Stimulated activated CD4-positive, alpha-beta T cell treated with anti-CD3 and anti-CD28 coated beads, Interleukin-1b, Interleukin-23, amount 100 ng/mL, for 4 hours (primary cell): ENCODE results near the gene CCDC88C.
"Not testable (repeated sequence)": the region's sequence is repeated elsewhere in the genome, so short reads cannot be mapped to it uniquely, and the experiment has no call there.

Experiments used
- DNase-seq, 2 donors: peaks; one replicate each; pipeline ENCODE4 v3.0.0-alpha.2; 2020; ENCODE audit warnings: low read depth in 2 of 2

Gene CCDC88C

DNA sequence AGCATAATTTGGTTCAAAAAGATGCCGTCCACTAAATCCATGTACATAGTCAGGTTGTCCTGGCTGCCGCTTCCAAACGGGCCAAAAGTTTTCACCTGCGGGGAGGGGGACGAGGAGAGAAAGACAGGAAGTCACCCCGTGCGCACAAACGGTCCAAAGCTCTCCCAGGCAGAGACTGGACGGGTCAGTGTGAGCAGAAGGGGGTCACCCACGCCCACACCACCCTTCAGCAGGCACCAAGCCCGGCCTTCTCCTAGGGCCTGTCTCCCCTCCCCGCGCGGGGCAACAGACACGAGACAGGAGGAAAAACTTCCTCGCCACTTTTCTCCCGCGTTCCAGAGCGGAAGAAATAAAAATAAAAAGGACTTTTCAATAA, 888 bp downstream of the CCDC88C start:
- DNase-seq: no peak

DNA sequence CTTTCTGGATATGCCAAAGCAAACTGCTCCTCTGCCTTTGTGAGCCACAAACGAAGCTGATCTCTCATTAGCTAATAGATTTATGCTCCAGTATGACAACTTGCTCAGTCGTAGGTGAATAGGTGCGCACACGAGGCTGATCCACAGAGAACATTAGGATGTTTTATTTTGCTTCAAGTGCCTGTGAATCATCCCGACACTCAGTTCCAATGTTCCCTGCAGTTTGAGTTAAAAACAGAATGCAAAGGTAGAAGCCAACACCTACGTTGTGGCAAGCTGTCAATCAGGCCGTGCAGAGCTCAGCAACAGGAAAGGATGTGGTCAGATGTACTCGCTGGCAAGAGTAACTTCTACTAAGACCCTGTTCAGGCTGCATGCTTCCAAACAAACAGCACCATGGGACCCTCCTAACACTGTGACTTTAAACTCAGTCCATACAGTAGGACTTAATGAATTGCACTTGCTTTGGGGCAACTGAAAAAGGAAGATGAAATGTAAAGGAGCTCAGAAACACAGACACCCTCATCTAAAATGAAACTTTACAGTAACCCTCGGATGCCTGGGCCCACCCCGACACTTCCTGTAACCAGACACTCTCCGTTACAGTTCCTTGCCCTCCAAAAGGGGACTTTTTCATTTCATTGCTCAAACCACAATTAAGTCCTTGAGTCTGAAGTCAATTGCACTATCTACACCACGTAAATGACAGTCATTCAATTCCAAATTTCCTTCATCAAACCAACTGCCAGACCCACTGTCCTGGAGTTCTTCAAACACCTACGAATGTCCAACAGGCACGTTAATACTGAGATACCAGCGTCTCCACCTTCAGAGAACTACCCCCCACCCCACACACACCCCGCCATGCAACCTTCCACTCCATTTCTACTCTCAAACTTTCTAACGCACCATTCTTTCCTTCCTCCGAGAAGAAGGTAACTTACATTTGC, 1.6 kb downstream of the CCDC88C start:
- DNase-seq: peak; percentile 39 to 42

DNA sequence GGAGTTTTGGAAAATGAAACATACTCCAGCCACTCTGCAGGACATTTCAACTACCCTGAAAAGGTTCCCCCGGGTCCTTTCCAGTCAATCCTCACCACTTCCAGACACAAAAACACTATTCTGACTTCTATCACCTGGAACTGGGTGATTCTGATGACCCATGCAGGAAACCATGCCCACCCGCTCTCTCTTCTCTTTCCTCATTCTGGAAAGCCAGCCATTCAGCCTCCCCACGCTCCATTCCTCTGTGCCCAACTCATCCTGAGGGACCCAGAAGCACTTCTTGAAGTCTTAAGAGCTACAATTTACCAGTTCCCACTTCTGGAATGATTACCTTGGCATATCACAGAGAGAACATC, 3.2 kb downstream of the CCDC88C start:
- no peak for DNase-seq

DNA sequence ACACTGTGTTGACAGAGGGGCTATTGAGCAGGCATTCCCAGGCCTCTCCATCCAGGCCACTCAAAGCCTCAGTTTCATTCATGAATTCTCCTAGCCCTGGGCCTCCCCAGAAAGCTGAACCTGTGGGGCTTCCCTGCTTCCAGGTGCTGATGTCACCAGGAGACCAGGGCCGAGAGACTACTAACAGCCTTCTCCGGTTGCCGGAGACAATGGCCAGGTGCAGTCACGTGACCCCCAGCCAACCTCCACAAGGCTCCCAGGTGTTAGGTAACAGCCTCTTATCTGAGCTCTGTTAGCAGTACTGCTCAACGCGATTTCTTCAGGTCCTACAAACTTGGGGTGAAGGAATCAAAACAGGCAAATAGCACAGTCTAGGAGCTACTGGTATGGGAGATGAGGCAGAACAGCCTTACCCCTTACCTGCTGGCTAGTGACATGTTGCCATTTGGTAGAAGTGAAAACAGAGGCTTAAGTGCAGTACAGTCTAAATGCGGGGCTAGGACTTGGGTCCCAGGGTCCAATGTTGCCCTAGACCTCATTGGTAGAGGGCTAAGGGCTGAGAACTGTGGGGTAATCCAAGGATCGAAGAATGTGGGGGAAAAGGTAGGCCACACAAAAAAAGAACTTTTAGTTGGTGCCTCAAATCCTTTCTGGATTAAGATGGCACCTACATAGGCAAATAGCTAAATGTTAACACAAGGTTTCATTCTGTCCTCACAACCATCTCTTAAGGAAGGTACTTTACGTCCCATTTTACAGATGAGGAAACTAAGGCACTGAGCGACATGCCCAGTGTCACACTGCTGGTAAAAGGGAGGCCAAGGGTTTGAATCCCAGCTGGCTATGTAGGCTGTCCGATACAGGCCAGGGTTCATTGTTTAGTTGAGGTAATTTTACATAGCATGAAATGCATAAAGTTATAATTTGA, 3.8 kb downstream of the CCDC88C start:
- DNase-seq: no peak

DNA sequence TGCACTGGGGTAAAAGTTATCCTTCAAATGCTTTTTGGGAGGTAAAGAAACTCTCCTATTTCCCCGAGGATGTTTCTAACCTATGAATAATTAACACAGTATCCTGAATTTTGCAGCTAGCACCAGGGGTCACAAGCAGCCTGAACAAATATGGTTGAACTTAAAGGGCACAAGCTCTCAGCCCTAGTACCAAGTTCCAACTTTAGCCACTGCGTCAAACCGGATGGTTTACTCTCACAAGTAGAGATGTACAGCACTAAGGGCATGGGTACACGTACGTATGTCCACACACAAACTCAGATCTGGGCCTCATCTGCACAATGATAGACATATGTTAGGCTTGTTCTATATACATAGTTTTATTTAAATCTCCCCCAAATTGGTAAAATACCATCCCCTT, 4.7 kb downstream of the CCDC88C start:
- no peak for DNase-seq

DNA sequence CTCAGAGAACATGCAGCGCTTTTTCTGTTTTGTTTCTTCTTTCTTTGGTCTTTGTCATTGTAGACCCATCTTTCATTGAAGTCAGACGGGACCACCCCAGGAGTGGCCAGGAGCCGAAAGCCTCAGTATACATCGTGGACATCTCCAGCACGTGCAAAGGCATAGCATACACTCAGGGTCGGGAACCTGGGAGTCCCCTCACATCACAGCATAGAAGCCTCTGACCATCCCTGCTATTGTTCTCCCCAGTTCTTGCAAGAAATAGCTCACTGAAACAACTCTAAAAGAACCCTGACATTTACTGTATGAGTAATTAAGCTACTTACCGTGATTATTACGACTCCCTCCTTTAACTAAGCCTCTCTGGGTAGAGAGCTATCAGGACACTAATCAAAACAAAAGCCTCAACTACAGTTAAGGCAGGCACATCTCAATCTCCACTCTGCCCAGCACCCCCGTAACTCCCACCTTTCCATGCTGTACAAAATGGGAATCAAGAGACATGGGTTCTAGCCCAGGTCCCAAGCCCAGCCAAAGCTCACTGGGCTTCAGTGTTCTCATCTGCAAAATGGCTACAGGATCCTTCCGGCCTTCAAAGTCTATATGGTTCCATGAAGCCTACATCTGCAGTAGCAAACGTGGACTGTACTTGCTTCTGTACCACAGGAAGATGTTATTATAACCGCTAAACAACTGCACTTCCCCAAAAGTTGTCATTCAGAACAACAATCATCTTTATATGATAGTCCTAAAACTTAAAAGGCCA, 6.7 kb downstream of the CCDC88C start:
- DNase-seq: no peak

DNA sequence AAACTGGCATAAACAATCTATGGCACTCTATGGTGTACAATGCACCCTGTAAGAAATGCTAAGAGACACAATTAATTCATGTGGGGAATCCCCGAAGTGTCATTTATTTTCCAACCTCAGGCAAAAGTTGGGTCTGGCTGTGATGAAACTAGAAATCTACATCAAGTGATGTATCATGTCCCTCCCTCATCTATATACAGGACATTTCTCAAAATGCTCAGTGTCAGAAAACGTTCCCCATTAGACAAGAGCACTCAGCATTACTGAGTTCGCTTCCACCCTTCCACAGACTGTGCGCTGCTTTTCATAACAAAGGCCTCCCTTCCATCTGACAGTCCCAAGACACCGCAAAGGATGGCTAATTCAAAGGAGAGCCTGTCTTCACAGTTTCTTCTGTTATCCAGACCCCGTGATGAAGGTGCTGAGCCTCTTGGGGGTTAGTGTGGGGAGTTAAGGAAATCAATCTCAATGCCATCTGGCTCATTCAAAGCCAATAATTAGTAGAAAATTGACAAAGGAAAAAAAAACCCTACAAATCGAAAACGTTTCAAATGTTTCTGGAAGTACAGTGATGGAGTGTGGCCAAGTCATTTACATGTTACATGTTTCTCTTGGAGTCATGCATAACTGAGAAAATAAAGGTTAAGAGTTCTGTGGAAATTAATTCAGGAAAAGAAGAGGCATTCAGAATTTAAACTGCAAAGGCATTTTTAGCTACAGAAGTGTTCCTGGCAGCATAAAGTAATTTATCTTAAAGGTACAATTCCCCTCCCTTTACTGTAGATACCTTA, 7.5 kb downstream of the CCDC88C start:
- DNase-seq: peak in 1 of 2 donors; percentile 31

DNA sequence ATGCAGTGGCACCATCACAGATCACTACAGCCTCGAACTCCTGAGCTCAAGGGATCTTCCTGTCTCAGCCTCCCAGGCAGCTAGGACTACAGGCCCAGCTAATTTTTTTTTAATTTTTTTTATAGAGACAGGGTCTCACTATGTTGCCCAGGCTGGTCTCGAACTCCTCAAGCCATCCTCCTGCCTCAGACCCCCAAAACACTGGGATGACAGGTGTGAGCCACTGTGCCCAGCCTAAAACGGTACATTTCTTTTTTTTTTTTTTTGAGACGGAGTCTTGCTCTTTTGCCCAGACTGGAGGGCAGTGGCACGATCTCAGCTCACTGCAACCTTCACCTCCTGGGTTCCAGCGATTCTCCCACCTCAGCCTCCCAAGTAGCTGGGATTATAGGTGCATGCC, 8.4 kb downstream of the CCDC88C start:
- not testable (repeated sequence) for DNase-seq

DNA sequence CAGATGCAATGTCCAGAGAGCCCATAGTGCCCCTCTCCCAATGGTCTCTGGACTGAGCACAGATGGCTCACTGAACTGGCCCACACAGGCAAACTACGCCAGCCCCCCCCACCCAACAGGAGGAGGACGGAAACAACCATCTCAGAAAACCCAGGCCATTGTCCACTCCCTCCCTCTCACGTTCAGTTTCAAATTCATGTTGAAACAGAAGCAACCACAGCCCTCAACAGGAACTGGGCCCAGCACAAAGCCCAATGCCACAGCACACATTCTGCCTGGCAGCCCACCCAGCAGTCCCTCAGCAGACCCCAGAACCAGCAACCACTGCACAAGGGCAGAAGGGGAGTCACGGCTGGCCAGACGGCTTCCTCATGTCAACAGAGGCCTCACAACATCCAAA, 10.6 kb downstream of the CCDC88C start:
- DNase-seq: no peak

DNA sequence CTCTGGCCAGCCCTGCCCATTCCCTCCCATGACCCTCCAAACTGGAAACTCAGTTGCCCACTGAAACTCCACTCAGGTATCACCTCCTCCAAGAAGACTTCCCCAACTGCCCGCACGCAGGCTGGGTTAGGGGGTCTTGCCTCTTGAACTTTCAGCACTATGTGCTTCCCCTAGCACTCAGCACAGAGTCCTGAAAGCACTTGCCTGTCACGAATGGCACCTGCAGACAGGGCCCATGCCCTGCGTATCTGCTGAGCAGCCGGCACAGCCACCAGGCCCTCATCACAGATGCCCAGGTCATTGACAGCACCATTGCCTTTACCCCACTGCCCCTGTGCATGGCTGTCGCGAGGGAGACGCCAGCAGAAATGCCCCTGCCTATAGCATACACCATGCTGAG, 11.2 kb downstream of the CCDC88C start:
- DNase-seq: no peak

DNA sequence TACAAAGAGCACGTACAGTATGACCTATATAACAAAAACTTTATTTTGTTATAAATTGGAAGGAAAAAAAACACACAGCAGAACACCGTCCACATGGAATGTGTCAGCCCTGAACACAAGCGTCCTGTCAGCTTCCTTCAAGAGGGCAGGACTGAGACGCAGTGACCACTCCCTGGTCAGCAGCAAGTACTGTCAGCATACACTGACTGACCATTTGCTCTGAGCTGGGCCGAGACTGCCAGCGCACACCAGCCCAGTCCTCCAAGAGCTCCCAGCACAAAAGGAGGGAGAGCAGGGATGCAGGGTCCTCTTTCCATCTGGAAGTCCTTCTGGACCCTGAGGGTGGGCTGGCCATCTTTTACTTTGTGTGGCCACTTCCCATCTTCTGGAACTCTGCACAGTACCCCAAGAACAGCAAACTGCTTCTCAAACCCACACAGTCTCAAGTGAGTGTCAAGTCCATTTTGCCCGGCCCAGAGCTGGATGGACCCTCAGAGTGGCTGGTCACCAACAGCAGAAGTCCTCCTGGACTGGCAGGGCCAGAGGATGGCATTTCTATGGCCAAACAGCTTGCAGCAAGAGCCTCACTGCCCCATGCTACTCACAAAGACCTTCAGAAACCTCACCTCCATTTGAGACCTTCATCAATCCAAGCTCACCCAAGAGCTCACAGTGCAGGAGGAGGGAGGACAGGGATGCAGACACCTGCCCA, 11.7 kb downstream of the CCDC88C start:
- no peak for DNase-seq

DNA sequence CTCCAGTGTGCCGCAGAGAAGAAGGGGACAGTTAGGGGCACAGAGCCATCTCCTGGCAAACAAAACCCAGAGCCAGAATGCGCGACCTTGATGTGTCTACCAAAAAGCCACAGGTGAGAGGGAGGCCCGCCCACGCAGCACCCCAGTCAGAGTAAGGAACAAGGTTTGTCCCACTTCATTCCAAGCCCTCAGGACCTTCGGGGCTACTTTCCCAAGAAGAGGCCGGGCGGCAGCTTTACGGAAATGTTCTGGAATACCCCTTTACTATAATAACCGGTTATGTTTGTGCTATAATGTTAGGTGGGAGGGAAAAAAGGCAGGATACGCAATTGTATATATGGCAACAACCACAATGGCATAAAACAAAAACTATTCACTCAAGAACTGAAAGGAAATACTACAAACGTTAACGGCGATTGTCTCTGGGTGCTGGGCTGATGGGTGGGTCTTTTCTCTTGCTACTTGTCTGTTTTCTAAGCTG, 12.3 kb downstream of the CCDC88C start:
- peak; percentile 58 to 59 for DNase-seq

DNA sequence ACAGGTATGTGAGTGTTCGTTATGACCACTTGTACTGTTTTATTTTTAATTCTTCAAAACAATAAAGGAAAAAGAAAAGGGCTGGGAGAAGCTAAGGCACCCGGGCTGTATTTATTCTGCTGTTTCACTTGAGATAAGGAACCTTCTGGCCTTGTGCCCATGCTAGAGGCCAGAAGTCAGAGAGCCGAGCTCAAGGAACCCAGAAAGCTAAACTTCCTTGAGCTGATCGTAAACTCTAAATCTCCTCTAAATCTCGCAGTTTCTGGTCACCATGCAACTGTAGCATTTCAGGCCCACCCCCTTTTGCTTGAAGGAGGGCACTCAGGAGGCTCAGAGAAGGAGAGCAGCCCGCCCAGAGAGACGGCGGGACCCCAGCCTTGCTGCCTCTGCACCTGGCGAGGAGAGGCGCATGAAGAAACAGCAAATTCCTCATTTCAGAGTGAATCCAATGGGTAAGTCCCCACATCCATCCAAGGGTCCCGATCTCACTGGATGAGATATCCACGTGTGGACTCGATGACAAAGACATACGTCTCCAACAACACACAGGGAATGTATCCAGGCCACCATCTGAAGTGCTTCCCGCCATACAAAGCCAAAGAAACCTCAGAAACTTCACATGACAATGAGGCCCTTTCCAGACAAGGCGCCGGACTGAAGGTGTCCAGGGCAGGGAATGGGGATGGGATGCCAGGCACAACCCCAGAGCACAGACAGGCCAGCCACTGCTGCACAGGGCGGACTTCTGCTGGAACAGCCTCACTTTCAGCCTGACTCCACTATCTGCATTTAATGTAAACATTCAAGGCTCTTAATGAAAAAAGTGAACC, 14.6 kb downstream of the CCDC88C start:
- no peak for DNase-seq

DNA sequence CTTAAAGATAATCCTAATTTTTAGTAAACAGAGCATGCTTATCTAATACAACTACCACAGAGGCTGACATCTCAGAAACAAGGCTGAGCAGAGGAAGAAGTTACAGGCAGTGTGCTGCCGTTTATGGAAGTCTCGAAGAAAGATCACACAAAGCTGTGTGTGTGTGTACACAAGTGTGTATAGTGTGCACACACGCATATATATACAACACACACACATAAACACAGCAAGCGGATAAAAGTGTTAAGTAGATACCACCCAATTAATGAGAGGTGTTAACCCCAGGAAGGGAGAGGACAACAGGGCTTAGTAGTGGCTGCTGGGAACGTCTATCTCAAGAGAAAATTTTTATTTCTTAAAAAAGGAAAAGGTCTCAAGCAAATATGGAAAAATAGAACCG, 15.3 kb downstream of the CCDC88C start:
- no peak for DNase-seq

DNA sequence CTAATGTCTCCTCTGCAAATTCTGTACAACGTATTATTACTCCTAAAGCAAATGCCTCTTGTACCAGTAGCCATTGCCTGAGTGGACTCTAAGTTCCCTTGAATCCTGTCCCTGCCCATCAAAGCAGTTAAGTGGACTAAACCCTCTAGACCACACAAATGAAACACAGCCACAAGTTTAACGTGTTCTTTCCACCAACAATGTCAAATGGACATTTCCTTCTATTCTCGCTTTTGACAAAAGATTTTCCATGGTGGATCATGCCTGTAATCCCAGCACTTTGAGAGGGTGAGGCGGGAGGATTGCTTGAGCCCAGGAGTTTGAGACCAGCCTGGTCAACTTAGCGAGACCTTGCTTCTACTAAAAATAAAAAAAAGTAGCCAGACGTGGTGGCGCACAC, 15.9 kb downstream of the CCDC88C start:
- no peak for DNase-seq

DNA sequence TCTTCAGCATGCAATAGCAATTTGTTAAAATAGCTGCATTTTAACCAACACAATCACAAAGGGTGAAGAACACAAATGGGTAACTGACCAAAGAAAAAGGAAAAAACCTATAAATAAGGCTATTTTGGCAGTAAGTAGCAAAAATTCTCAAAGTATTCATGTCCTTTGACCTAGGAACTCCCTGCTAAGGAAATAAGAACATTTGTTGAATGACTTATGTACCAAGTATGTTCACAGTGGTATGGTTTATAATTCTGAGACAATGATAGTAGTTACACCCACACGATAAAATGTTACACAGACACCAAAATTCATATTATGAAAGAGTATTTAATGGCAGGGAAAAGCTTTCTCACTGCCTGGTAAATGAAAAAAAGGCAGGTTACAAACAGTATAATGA, 16.9 kb downstream of the CCDC88C start:
- no peak for DNase-seq

DNA sequence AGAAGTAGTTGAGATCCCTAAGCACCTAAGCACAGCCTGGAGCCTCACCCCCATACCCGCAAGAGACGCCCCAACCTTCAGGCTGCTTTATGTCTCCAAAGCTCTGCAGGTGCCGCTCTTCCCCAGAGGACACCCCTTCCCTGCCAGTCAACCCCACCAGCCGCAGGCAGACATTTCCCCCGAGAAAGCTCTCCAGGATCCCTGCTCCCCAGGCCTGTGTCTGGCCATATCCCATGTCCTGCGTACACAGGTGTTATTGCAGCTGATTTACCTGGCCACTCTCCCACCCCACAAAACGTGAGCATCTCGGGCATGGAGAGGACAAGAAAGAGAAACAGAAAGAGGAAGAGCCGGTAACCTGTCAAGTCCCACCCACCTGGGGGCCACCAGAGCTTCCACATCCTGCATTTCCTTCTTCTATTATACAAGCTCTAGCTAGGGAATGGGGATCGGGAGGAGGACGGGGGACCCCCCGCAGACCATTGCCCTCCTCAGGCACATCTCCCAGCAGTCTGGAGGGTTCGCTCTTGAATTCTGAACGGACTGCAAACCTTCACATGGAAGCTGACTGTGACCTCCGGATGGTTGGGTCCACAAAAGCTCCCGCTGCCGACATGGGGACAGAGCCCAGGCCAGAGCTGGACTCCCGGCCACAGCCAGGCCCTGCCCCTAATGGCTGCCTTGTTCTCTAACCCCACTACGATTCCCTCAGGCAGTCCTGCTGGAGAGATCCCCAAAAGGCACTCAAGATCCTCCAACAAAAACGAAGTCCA, 17.6 kb downstream of the CCDC88C start:
- peak in 1 of 2 donors; percentile 28 for DNase-seq

DNA sequence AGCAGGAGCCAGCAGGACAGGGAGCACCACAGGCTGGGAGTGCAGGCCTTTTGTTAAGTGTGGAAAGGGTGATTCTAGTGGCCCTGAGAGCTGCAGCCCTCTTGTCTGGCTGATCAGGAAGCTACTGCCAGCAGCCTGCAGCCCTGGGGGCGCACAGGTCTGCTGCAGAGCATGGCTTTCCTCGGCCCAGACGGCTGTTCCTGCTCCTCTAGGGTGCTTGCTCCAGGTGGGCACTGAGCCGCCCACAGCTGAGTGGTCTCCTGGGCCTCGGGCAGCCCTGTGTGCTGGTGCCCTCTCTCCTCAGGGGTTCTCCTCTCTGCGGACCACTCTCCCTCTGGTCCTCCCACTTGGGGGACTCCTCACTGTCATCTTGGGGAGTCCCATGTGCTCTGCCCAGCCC, 18.9 kb downstream of the CCDC88C start:
- no peak for DNase-seq
